ENCODE measurements around the gene TMEM272. TPM values are rescaled to one million over a fixed set of nuclear protein-coding genes. Genes with fewer than 3 reads are reported as not detected.
A peak's percentile ranks its signal among the peaks of the same experiment; 100 is the strongest.

Gene TMEM272
- total and polyA plus RNA-seq, 9 donors = 0.08 to 0.50 (median 0.15) TPM

- Histone ChIP-seq H3K27me3 (ENCODE audit: control insufficient read depth, insufficient read depth, low read length) (no peaks in the 10 kb centered on the region), H3K9me3 (replicated peaks; ENCODE audit: control insufficient read depth, low read depth, low read length) (no peaks in the 10 kb centered on the region), H3K4me1 (ENCODE audit: control insufficient read depth, insufficient read depth, low read length) (peaks cover 29% of the 10 kb centered on the region), H3K27ac (ENCODE audit: low read length) (no peak overlapping the region), H3K4me3 (ENCODE audit: low read length) (no peak overlapping the region), H3K36me3 (ENCODE audit: control insufficient read depth, insufficient read depth, low read length) (no peaks in the 10 kb centered on the region)
- 80% methylated on average over 15 of the region's 15 CpGs for WGBS (ENCODE audit: insufficient coverage)
- no peak for DNase-seq
Observed at GRCh38 chr13:51782026-51782710, 62.8 kb downstream of the TMEM272 start.

GRCh38 chr13:51781246-51782022 lies 63.5 kb downstream of the TMEM272 start:
- H3K36me3 ChIP-seq (ENCODE audit: control insufficient read depth, insufficient read depth, low read length) = no peaks in the 10 kb centered on the region
- DNase-seq = no peak

GRCh38 chr13:51780099-51780498 lies 64.9 kb downstream of the TMEM272 start:
- no CpG with 5 or more reads among the region's 3 CpGs for WGBS (ENCODE audit: insufficient coverage)
- no peaks in the 10 kb centered on the region for H3K36me3 ChIP-seq (ENCODE audit: control insufficient read depth, insufficient read depth, low read length)
- H3K27ac ChIP-seq (ENCODE audit: low read length) = no peak overlapping the region

More at GRCh38 chr13:51781246-51782022, 63.5 kb downstream of the TMEM272 start:
- peaks cover 21% of the 10 kb centered on the region for H3K4me1 ChIP-seq (ENCODE audit: control insufficient read depth, insufficient read depth, low read length)
- 70% methylated on average over 8 of the region's 15 CpGs for WGBS (ENCODE audit: insufficient coverage)
- no peaks in the 10 kb centered on the region for H3K9me3 ChIP-seq (replicated peaks; ENCODE audit: control insufficient read depth, low read depth, low read length)
- H3K27ac ChIP-seq (ENCODE audit: low read length) = no peak overlapping the region
- H3K4me3 ChIP-seq (ENCODE audit: low read length) = no peak overlapping the region
- no peaks in the 10 kb centered on the region for H3K27me3 ChIP-seq (ENCODE audit: control insufficient read depth, insufficient read depth, low read length)

GRCh38 chr13:51778392-51778791 lies 66.6 kb downstream of the TMEM272 start:
- no peak overlapping the region for H3K4me3 ChIP-seq (ENCODE audit: low read length)
- no peaks in the 10 kb centered on the region for H3K27me3 ChIP-seq (ENCODE audit: control insufficient read depth, insufficient read depth, low read length)
- no peak overlapping the region for H3K27ac ChIP-seq (ENCODE audit: low read length)
- DNase-seq = peak; percentile 31
- H3K9me3 ChIP-seq (replicated peaks; ENCODE audit: control insufficient read depth, low read depth, low read length) = no peaks in the 10 kb centered on the region
- 36% methylated on average over 4 of the region's 11 CpGs for WGBS (ENCODE audit: insufficient coverage)
- peaks cover 3% of the 10 kb centered on the region for H3K36me3 ChIP-seq (ENCODE audit: control insufficient read depth, insufficient read depth, low read length)
- H3K4me1 ChIP-seq (ENCODE audit: control insufficient read depth, insufficient read depth, low read length) = peaks cover 13% of the 10 kb centered on the region

More at GRCh38 chr13:51780099-51780498, 64.9 kb downstream of the TMEM272 start:
- peaks cover 13% of the 10 kb centered on the region for H3K4me1 ChIP-seq (ENCODE audit: control insufficient read depth, insufficient read depth, low read length)
- DNase-seq = no peak
- H3K27me3 ChIP-seq (ENCODE audit: control insufficient read depth, insufficient read depth, low read length) = no peaks in the 10 kb centered on the region
- H3K4me3 ChIP-seq (ENCODE audit: low read length) = no peak overlapping the region
- no peaks in the 10 kb centered on the region for H3K9me3 ChIP-seq (replicated peaks; ENCODE audit: control insufficient read depth, low read depth, low read length)

GRCh38 chr13:51777921-51778320 lies 67.1 kb downstream of the TMEM272 start:
- Histone ChIP-seq H3K27me3 (ENCODE audit: control insufficient read depth, insufficient read depth, low read length) (no peaks in the 10 kb centered on the region), H3K27ac (ENCODE audit: low read length) (no peak overlapping the region), H3K4me1 (ENCODE audit: control insufficient read depth, insufficient read depth, low read length) (peaks cover 13% of the 10 kb centered on the region), H3K4me3 (ENCODE audit: low read length) (no peak overlapping the region), H3K36me3 (ENCODE audit: control insufficient read depth, insufficient read depth, low read length) (peaks cover 5% of the 10 kb centered on the region), H3K9me3 (replicated peaks; ENCODE audit: control insufficient read depth, low read depth, low read length) (no peaks in the 10 kb centered on the region)
- 80% methylated on average over 4 of the region's 9 CpGs for WGBS (ENCODE audit: insufficient coverage)
- no peak for DNase-seq

GRCh38 chr13:51776179-51776578 lies 68.8 kb downstream of the TMEM272 start:
- no peak for DNase-seq
- peaks cover 5% of the 10 kb centered on the region for H3K4me1 ChIP-seq (ENCODE audit: control insufficient read depth, insufficient read depth, low read length)
- no peaks in the 10 kb centered on the region for H3K27me3 ChIP-seq (ENCODE audit: control insufficient read depth, insufficient read depth, low read length)
- H3K27ac ChIP-seq (ENCODE audit: low read length) = no peak overlapping the region
- H3K4me3 ChIP-seq (ENCODE audit: low read length) = no peak overlapping the region
- 71% methylated on average over 4 of the region's 7 CpGs for WGBS (ENCODE audit: insufficient coverage)
- peaks cover 10% of the 10 kb centered on the region for H3K36me3 ChIP-seq (ENCODE audit: control insufficient read depth, insufficient read depth, low read length)
- H3K9me3 ChIP-seq (replicated peaks; ENCODE audit: control insufficient read depth, low read depth, low read length) = no peaks in the 10 kb centered on the region

GRCh38 chr13:51773515-51773914 lies 71.5 kb downstream of the TMEM272 start:
- Histone ChIP-seq H3K27me3 (ENCODE audit: control insufficient read depth, insufficient read depth, low read length) (no peaks in the 10 kb centered on the region), H3K36me3 (ENCODE audit: control insufficient read depth, insufficient read depth, low read length) (peaks cover 16% of the 10 kb centered on the region), H3K4me1 (ENCODE audit: control insufficient read depth, insufficient read depth, low read length) (peaks cover 3% of the 10 kb centered on the region), H3K9me3 (replicated peaks; ENCODE audit: control insufficient read depth, low read depth, low read length) (no peaks in the 10 kb centered on the region), H3K4me3 (ENCODE audit: low read length) (no peak overlapping the region), H3K27ac (ENCODE audit: low read length) (no peak overlapping the region)
- DNase-seq = no peak
- 65% methylated on average over 9 of the region's 11 CpGs for WGBS (ENCODE audit: insufficient coverage)

- Histone ChIP-seq H3K36me3 (ENCODE audit: control insufficient read depth, insufficient read depth, low read length) (peaks cover 16% of the 10 kb centered on the region), H3K27me3 (ENCODE audit: control insufficient read depth, insufficient read depth, low read length) (no peaks in the 10 kb centered on the region), H3K4me1 (ENCODE audit: control insufficient read depth, insufficient read depth, low read length) (no peaks in the 10 kb centered on the region), H3K4me3 (ENCODE audit: low read length) (no peak overlapping the region), H3K27ac (ENCODE audit: low read length) (no peak overlapping the region), H3K9me3 (replicated peaks; ENCODE audit: control insufficient read depth, low read depth, low read length) (no peaks in the 10 kb centered on the region)
- WGBS (ENCODE audit: insufficient coverage) = 89% methylated on average over 5 of the region's 6 CpGs
- DNase-seq = no peak
Observed at GRCh38 chr13:51772781-51773180, 72.2 kb downstream of the TMEM272 start.

- peaks cover 18% of the 10 kb centered on the region for H3K36me3 ChIP-seq (ENCODE audit: control insufficient read depth, insufficient read depth, low read length)
- no peak for DNase-seq
- H3K27ac ChIP-seq (ENCODE audit: low read length) = no peak overlapping the region
- H3K4me1 ChIP-seq (ENCODE audit: control insufficient read depth, insufficient read depth, low read length) = no peaks in the 10 kb centered on the region
- WGBS (ENCODE audit: insufficient coverage) = 92% methylated on average over 7 of the region's 9 CpGs
- H3K9me3 ChIP-seq (replicated peaks; ENCODE audit: control insufficient read depth, low read depth, low read length) = no peaks in the 10 kb centered on the region
- no peak overlapping the region for H3K4me3 ChIP-seq (ENCODE audit: low read length)
- H3K27me3 ChIP-seq (ENCODE audit: control insufficient read depth, insufficient read depth, low read length) = no peaks in the 10 kb centered on the region
Observed at GRCh38 chr13:51772105-51772455, 72.9 kb downstream of the TMEM272 start.

GRCh38 chr13:51771418-51772104 lies 73.4 kb downstream of the TMEM272 start:
- H3K4me3 ChIP-seq (ENCODE audit: low read length) = no peak overlapping the region
- H3K9me3 ChIP-seq (replicated peaks; ENCODE audit: control insufficient read depth, low read depth, low read length) = no peaks in the 10 kb centered on the region
- no peak overlapping the region for H3K27ac ChIP-seq (ENCODE audit: low read length)
- no peaks in the 10 kb centered on the region for H3K27me3 ChIP-seq (ENCODE audit: control insufficient read depth, insufficient read depth, low read length)
- no peaks in the 10 kb centered on the region for H3K4me1 ChIP-seq (ENCODE audit: control insufficient read depth, insufficient read depth, low read length)
- peaks cover 23% of the 10 kb centered on the region for H3K36me3 ChIP-seq (ENCODE audit: control insufficient read depth, insufficient read depth, low read length)
- WGBS (ENCODE audit: insufficient coverage) = 85% methylated on average over 12 of the region's 17 CpGs
- no peak for DNase-seq
